ENCODE results near the gene BRF1. TPM values are rescaled to one million over a fixed set of nuclear protein-coding genes. Genes with fewer than 3 reads are reported as not detected.

The BRF1 gene
- polyA plus RNA-seq, 1 of the 3 experiments (the other 2 are of a cell fraction), result 15.7 TPM

DNA sequence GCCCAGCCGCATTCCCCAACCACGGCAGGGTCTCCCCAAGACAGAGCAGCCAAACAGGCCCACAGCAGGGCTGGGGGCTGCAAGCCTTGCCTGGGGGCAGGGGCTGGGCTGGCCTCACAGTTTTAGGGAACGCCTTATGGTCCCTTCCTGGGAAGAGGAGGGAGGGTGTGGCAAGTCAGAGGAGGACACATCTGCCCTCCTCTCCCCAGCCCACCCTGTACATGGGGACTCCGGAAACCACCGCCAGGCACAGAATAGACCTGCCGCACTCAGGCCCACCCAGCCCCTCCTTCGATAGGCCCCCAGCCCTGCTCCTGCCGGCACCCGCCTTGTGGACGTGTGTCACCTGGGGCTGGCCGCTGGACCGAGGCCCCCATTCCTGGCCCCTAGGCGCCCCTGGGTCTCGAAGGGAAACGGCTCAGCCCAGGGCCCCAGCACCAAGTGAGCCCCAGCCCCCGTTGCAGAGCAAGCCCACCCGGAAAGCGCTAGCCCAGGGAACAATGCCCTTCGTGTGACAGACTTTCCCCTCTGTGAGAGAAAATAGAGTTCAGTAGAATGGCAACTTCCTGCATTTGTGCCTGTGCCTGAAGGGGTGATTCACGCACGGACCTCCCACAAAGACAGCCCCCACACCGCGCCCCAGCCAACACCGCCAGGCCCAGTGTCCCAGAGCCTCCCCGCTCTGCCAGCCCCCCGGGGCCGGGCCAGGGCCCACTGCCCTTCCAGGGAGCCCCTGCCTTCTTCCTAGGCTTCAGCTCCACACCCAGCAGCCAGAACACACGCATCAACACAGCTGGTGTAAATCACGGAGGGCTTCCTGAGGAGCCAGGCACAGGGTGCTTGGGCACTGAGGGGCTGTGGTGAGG, 107.7 kb downstream of the BRF1 start:
- H3F3A ChIP-seq (replicated peaks; ENCODE audit: insufficient read depth), result no peaks in the 10 kb centered on the region
- ChIA-PET POLR2A (interaction anchor here (1.3 kb wide), 1 partner anchor 8 kb away, joined by 5 read pairs; no protein-coding TSS in a partner anchor), CTCF (interaction anchor here (1.0 to 2.5 kb wide), 5 partner anchors 10 to 103 kb away, joined by 3 to 16 read pairs (median 5); no protein-coding TSS in a partner anchor)
- no peaks in the 10 kb centered on the region for H3K9me3 ChIP-seq
- no peaks in the 10 kb centered on the region for H4K20me1 ChIP-seq (ENCODE audit: insufficient read depth)
- H3K36me3 ChIP-seq (replicated peaks in 1 of 2; ENCODE audit: control insufficient read depth in 1 of 2, insufficient read depth in 2 of 2, low read length in 1 of 2), result no peaks in the 10 kb centered on the region
- 60% methylated on average over 9 of the region's 29 CpGs for WGBS (ENCODE audit: low lambda C conversion rate)
- no peak overlapping the region for H2AFZ ChIP-seq (ENCODE audit: low read depth)
- peaks cover 5 to 22% of the 10 kb centered on the region in 2 experiments; a peak in 2 of 4 replicates for H3K4me1 ChIP-seq (ENCODE audit: control insufficient read depth in 1 of 2, insufficient read depth in 2 of 2, low read depth in 1 of 2, low read length in 1 of 2)
- H3K27me3 ChIP-seq (ENCODE audit: insufficient read depth), result no peaks in the 10 kb centered on the region
- H3K9ac ChIP-seq, result no peak overlapping the region
- no peak overlapping the region for H3K27ac ChIP-seq (ENCODE audit: low read depth in 2 of 2, low read length in 1 of 2)
- no peak overlapping the region for H3K4me3 ChIP-seq (ENCODE audit: low read depth in 2 of 2, low read length in 1 of 2)
- no peak for DNase-seq
- H3K79me2 ChIP-seq (ENCODE audit: insufficient read depth), result no peaks in the 10 kb centered on the region
- no peaks in the 10 kb centered on the region for H3K9me2 ChIP-seq
- H3K4me2 ChIP-seq, result no peak overlapping the region
- TF ChIP-seq REST (IDR thresholded peaks at IDR 0.05; ENCODE audit: low read depth, low read length), result no peak
- no peak for TF ChIP-seq FOXJ3 (CRISPR knock-in tag; IDR thresholded peaks at IDR 0.05)
- TF ChIP-seq RAD21 (IDR thresholded peaks at IDR 0.05; ENCODE audit: low read length), result no peak
- no peak for TF ChIP-seq RXRA (IDR thresholded peaks at IDR 0.05; ENCODE audit: borderline replicate concordance, low read depth)
- TF ChIP-seq GATA2 (CRISPR knock-in tag; IDR thresholded peaks at IDR 0.05), result no peak
- TF ChIP-seq, protein P1, sequence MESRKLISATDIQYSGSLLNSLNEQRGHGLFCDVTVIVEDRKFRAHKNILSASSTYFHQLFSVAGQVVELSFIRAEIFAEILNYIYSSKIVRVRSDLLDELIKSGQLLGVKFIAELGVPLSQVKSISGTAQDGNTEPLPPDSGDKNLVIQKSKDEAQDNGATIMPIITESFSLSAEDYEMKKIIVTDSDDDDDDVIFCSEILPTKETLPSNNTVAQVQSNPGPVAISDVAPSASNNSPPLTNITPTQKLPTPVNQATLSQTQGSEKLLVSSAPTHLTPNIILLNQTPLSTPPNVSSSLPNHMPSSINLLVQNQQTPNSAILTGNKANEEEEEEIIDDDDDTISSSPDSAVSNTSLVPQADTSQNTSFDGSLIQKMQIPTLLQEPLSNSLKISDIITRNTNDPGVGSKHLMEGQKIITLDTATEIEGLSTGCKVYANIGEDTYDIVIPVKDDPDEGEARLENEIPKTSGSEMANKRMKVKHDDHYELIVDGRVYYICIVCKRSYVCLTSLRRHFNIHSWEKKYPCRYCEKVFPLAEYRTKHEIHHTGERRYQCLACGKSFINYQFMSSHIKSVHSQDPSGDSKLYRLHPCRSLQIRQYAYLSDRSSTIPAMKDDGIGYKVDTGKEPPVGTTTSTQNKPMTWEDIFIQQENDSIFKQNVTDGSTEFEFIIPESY (IDR thresholded peaks at IDR 0.05; ENCODE audit: borderline replicate concordance, low read depth), result no peak
- TF ChIP-seq FOSL2 (IDR thresholded peaks at IDR 0.05; ENCODE audit: borderline replicate concordance, low read depth), result no peak
- no peak for TF ChIP-seq USF1 (IDR thresholded peaks at IDR 0.05; ENCODE audit: borderline replicate concordance, low read depth)
- TF ChIP-seq GABPA (IDR thresholded peaks at IDR 0.05; ENCODE audit: low read depth), result no peak
- no peak for TF ChIP-seq CHD2 (IDR thresholded peaks at IDR 0.05; ENCODE audit: low read length, partially characterized antibody)
- TF ChIP-seq FOXM1 (IDR thresholded peaks at IDR 0.05; ENCODE audit: low read depth), result no peak
- TF ChIP-seq RCOR1 (IDR thresholded peaks at IDR 0.05; ENCODE audit: low read length), result no peak
- no peak for TF ChIP-seq TAF1 (IDR thresholded peaks at IDR 0.05; ENCODE audit: borderline replicate concordance, low read depth, low read length)
- TF ChIP-seq EZH2phosphoT487 (IDR thresholded peaks at IDR 0.05; ENCODE audit: borderline replicate concordance, low read depth), result no peak
- TF ChIP-seq, protein P2, sequence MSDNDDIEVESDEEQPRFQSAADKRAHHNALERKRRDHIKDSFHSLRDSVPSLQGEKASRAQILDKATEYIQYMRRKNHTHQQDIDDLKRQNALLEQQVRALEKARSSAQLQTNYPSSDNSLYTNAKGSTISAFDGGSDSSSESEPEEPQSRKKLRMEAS (IDR thresholded peaks at IDR 0.05; ENCODE audit: low read depth), result no peak
- TF ChIP-seq RFX5 (IDR thresholded peaks at IDR 0.05; ENCODE audit: low read length), result no peak

Data from SK-N-SH (cell line).